ENCODE data around the gene SSX2IP.

- TF ChIP-seq NR3C1 (CRISPR knock-in tag; conservative IDR thresholded peaks at IDR 0.05; ENCODE audit: low read depth) (no peak), ZNF121 (CRISPR knock-in tag; IDR thresholded peaks at IDR 0.05) (no peak)
These were observed 30.0 kb upstream of the SSX2IP start for GRCh38 chr1:84720221-84720780.
